Measurements from ENCODE around the gene HHIP.

Gene HHIP

GRCh38 chr4:144658015-144658567 lies 12.1 kb downstream of the HHIP start:
- DNase-seq (ENCODE audit: low read depth): no peak

GRCh38 chr4:144658903-144659302 lies 12.9 kb downstream of the HHIP start:
- DNase-seq (ENCODE audit: low read depth): no peak

GRCh38 chr4:144659447-144659846 lies 13.5 kb downstream of the HHIP start:
- no peak for DNase-seq (ENCODE audit: low read depth)

- no peak for DNase-seq (ENCODE audit: low read depth)
These were observed 18.0 kb downstream of the HHIP start for GRCh38 chr4:144663834-144664475.

GRCh38 chr4:144666539-144667175 lies 20.7 kb downstream of the HHIP start:
- no peak for DNase-seq (ENCODE audit: low read depth)

GRCh38 chr4:144667500-144667899 lies 21.5 kb downstream of the HHIP start:
- no peak for DNase-seq (ENCODE audit: low read depth)

DNA sequence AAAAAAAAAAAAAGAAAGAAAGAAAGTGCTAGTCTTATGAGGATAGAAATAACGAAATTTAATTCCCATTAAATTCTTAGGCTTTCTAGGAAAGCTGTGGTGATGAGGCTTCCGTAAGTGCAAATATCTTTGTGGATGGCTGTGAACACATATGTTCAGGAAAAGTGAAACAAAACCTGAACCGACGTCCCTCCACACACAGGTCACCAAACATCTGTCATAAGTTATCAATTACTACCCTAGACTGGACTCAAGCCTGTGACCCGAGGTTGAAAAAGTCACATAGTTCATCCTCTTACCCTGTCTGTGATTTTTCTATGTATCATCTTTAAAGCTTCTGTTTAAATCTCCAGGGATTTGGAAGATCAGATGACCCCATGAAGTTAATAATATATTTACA lies 24.8 kb downstream of the HHIP start:
- DNase-seq (ENCODE audit: low read depth): no peak

- no peak for DNase-seq (ENCODE audit: low read depth)
These were observed 28.8 kb downstream of the HHIP start for GRCh38 chr4:144674711-144675110.

DNA sequence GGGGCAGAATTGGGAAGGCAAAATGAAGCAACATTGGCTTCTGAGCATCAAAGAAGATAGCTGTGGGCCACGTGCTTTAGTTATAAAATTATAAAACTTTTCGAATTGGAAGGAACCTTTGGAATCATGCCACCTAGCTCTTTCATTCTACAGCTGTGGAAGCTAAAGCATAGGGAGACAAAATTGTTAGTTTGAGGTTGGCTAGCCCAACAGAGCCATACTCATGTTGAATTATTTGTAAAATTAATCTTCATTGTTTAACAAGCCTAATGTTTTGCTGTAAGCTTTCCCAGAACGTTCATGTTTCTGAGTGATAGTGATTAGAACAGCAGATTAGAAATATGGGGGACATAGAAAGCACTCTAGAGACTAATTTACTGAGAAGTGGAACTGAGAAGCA lies 35.9 kb downstream of the HHIP start:
- DNase-seq (ENCODE audit: low read depth): no peak

- DNase-seq (ENCODE audit: low read depth): no peak
These were observed 37.6 kb downstream of the HHIP start for GRCh38 chr4:144683516-144683915.

DNA sequence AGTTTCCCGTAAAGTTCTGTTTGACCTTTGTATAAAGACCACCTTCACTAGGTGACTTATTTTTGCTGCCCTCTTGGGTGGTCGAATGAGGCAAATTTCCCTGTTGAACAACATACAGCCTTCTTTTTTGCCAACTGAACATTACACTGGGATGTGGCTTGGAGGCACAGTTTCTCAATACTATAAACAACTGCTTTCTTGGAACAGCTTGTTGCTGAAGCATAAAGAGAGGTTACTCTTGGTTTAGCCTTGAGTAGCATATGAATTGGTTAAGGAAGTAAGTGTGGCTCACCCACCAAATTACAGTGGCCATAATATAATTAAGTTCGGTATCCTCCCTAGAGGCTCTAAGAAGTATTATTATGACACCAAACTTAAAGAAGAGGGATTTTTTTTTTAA lies 40.0 kb downstream of the HHIP start:
- DNase-seq (ENCODE audit: low read depth): no peak

- DNase-seq (ENCODE audit: low read depth): no peak
These were observed 41.0 kb downstream of the HHIP start for GRCh38 chr4:144686921-144687320.

DNA sequence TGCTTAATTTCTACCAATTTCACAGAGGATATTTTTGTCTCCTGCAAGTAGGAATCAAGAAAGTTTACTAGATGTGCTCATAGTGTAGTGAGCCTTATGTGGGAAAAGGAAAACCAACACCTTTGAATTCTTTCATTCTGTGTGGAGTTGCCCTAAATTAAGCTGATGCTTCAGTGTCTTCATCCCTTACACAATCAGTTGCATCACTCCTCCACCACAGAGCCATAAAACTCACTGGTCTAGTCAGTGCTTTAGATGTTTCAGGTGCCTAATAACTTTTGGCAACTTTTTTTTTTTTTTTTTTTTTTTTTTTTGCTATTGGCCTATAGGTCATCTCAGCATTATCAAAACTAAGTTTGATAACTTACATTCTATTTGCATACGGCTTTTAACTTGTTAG lies 41.5 kb downstream of the HHIP start:
- no peak for DNase-seq (ENCODE audit: low read depth)

GRCh38 chr4:144688035-144688569 lies 42.1 kb downstream of the HHIP start:
- DNase-seq (ENCODE audit: low read depth): no peak

DNA sequence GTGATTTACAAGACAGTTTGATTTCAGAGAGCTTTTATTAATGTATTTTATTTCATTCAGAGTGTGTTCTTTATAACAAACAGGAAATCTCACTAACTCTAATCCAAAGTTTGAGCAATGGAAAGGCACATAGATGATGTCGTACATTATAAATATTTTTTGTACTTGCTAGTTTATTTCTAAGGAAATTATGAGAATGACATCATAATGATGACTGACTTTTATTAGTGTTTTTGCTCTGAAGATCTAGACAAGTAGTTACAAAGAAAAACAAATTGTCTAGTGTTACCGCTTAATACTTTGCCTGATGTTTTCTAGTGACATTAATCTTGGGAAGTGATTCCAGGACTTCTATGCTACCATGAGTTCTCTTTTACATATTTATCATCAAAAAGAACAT lies 43.2 kb downstream of the HHIP start:
- no peak for DNase-seq (ENCODE audit: low read depth)

- no peak for DNase-seq (ENCODE audit: low read depth)
These were observed 49.8 kb downstream of the HHIP start for GRCh38 chr4:144695721-144696120.

- no peak for DNase-seq (ENCODE audit: low read depth)
These were observed 50.4 kb downstream of the HHIP start for GRCh38 chr4:144696376-144696775.

GRCh38 chr4:144699565-144699964 lies 53.6 kb downstream of the HHIP start:
- no peak for DNase-seq (ENCODE audit: low read depth)

DNA sequence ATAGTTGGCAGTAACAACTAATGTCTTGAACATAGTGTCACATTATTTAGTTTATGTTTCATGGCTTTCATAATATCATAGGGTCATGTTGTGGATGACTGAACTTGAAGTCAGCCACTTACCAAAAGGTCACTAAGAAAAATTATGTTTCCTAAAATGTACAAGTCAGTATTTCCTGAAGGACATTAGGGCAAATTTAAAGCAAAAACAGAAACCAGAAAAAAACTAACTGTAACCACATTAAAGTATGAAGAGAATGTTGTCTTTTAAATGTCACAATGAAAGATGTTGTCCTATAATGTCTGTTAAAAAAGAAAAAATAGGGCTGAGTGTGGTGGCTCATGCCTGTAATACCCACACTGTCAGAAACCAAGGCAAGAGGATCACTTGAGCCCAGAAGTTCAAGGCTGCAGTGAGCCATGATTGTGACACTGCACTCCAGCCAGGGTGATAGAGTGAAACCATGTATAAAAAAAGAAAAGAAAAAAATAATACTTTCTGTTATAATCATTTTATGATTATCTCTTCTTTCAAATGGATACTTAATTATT lies 55.8 kb downstream of the HHIP start:
- no peak for DNase-seq (ENCODE audit: low read depth)

DNA sequence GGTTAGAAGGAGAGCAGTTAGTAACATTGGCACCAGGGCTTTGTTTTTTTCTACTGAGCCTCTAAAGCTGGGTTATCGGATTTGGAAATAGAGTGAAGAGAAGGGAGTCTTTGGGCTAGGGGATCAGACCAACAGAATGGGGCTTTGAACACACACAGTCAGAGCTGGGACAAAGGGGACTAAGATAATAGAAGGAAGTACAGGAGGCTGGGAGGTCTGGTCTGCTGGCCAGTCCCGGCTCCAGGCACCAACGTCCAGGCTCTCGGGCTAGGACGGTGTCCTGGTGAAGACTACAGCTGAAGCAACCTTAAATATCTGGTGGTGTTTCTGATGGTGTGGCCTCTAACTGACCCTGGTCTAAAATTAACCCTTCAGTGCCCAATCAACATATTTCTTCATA lies 57.5 kb downstream of the HHIP start:
- no peak for DNase-seq (ENCODE audit: low read depth)

DNA sequence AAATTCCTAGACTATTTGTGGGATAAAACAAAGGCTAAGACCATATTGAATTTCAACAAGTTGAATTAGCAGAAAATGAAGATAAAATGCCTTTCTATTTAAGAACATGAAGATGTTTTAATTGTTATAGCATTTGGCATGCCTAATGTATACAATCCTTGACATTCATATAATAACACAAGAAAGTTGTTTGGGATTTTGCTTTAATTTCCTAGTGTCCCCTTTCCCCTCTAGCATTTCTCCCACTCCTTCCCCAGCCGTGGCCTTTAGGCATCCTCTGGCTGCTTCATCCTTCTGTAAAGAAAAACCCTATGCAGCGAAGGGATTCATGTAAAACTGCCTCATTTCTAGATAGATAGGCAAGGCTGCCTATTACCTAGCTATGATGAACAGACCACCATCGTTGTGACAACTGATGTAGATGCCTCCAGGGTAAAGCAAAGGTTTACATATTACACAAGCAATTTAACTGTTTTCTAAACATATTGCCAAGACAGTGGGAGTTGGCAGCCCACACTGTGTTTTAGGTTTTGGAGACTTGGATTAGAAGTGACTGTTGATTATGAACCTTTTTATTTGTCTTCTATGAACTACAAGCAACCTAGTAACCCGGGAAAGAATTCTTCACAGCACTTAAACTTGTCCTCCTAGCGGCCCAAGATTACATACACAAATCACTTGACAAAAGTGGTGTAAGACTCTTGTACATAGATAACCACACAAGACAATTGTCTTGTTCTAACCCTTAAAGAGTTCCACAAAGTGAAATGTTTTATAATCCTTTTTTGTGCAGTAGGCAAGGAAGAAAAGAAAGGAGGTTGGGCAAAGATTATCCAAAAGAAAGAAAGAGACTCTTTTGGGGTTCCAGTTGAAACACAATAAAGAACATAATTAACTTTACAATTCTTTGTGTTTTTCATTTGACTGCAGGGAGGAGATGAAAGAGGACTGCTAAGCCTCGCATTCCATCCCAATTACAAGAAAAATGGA lies 59.9 kb downstream of the HHIP start:
- DNase-seq (ENCODE audit: low read depth): no peak

GRCh38 chr4:144709159-144709558 lies 63.2 kb downstream of the HHIP start:
- no peak for DNase-seq (ENCODE audit: low read depth)

Measured in T-helper 22 cell (primary cell).